IPS-18c (cell line): ENCODE measurements around the gene RNF114.
"Not testable (repeated sequence)": the region's sequence is repeated elsewhere in the genome, so short reads cannot be mapped to it uniquely, and the experiment has no call there.

Source experiments
- H3K4me3 ChIP-seq: 2 replicates; pipeline ENCODE4 v1.7.0; 2013; ENCODE audit warnings: low read depth, mild to moderate bottlenecking, low read length, moderate library complexity; ENCODE audit not compliant: insufficient read depth
- H3K9me3 ChIP-seq: one replicate; pipeline ENCODE4 v1.6.1; 2013; ENCODE audit warnings: mild to moderate bottlenecking, low read length, moderate library complexity; ENCODE audit not compliant: control insufficient read depth, insufficient read depth

Gene RNF114

GRCh38 chr20:49987015-49987867 lies 51.0 kb downstream of the RNF114 start:
- no peak overlapping the region for H3K4me3 ChIP-seq
- no peaks in the 10 kb centered on the region for H3K9me3 ChIP-seq

- Histone ChIP-seq H3K9me3 (no peaks in the 10 kb centered on the region), H3K4me3 (no peak overlapping the region)
Observed at GRCh38 chr20:49987868-49988690, 51.9 kb downstream of the RNF114 start.

GRCh38 chr20:49989234-49990065 lies 53.3 kb downstream of the RNF114 start:
- H3K9me3 ChIP-seq = no peaks in the 10 kb centered on the region
- no peak overlapping the region for H3K4me3 ChIP-seq

GRCh38 chr20:49990271-49990720 lies 54.1 kb downstream of the RNF114 start:
- Histone ChIP-seq H3K4me3 (no peak overlapping the region), H3K9me3 (no peaks in the 10 kb centered on the region)

GRCh38 chr20:49993301-49993751 lies 57.1 kb downstream of the RNF114 start:
- Histone ChIP-seq H3K9me3 (no peaks in the 10 kb centered on the region), H3K4me3 (no peak overlapping the region)

GRCh38 chr20:49995586-49995985 lies 59.4 kb downstream of the RNF114 start:
- H3K9me3 ChIP-seq = no peaks in the 10 kb centered on the region

GRCh38 chr20:49998478-49999188 lies 62.4 kb downstream of the RNF114 start:
- H3K4me3 ChIP-seq, H3K9me3 ChIP-seq: not testable (repeated sequence)

More at GRCh38 chr20:49995586-49995985, 59.4 kb downstream of the RNF114 start:
- no peak overlapping the region for H3K4me3 ChIP-seq

GRCh38 chr20:49999329-49999728 lies 63.1 kb downstream of the RNF114 start:
- Histone ChIP-seq H3K9me3 (no peaks in the 10 kb centered on the region), H3K4me3 (no peak overlapping the region)

- H3K4me3 ChIP-seq, H3K9me3 ChIP-seq: not testable (repeated sequence)
Observed at GRCh38 chr20:50000548-50001222, 64.5 kb downstream of the RNF114 start.

GRCh38 chr20:50001784-50002311 lies 65.7 kb downstream of the RNF114 start:
- H3K9me3 ChIP-seq = no peaks in the 10 kb centered on the region
- H3K4me3 ChIP-seq = no peak overlapping the region

- Histone ChIP-seq H3K9me3 (no peaks in the 10 kb centered on the region), H3K4me3 (no peak overlapping the region)
Observed at GRCh38 chr20:50003253-50003656, 67.1 kb downstream of the RNF114 start.
